ENCODE data around the gene TOP1. TPM values are rescaled to one million over a fixed set of nuclear protein-coding genes. Genes with fewer than 3 reads are reported as not detected.
"Not testable (repeated sequence)": the region's sequence is repeated elsewhere in the genome, so short reads cannot be mapped to it uniquely, and the experiment has no call there.

TOP1 gene
- total RNA-seq, 1 experiment from 2014 or later: 15.4 TPM

- not testable (repeated sequence) for H3K27ac ChIP-seq; H3K4me1 ChIP-seq (replicated peaks); H3K9me3 ChIP-seq (replicated peaks); H3K27me3 ChIP-seq (replicated peaks); H3K4me3 ChIP-seq; DNase-seq (ENCODE audit: low read depth in 1 of 2, low spot score in 2 of 2)
- peaks cover 94% of the 10 kb centered on the region for H3K36me3 ChIP-seq
Measured at GRCh38 chr20:41118159-41118558, 89.5 kb downstream of the TOP1 start.

- DNase-seq (ENCODE audit: low read depth in 1 of 2, low spot score in 2 of 2): no peak
- Histone ChIP-seq H3K27ac (no peak overlapping the region), H3K27me3 (replicated peaks) (no peaks in the 10 kb centered on the region), H3K4me1 (replicated peaks) (no peaks in the 10 kb centered on the region), H3K4me3 (no peak overlapping the region), H3K36me3 (peaks cover 94% of the 10 kb centered on the region), H3K9me3 (replicated peaks) (no peaks in the 10 kb centered on the region)
Measured at GRCh38 chr20:41118632-41119031, 90.0 kb downstream of the TOP1 start.

- peaks cover 91% of the 10 kb centered on the region for H3K36me3 ChIP-seq
- DNase-seq (ENCODE audit: low read depth in 1 of 2, low spot score in 2 of 2): no peak
- H3K9me3 ChIP-seq (replicated peaks): no peaks in the 10 kb centered on the region
- H3K4me1 ChIP-seq (replicated peaks): no peaks in the 10 kb centered on the region
- no peaks in the 10 kb centered on the region for H3K27me3 ChIP-seq (replicated peaks)
- H3K4me3 ChIP-seq: no peak overlapping the region
- no peak overlapping the region for H3K27ac ChIP-seq
Measured at GRCh38 chr20:41119614-41120561, 91.3 kb downstream of the TOP1 start.

DNA sequence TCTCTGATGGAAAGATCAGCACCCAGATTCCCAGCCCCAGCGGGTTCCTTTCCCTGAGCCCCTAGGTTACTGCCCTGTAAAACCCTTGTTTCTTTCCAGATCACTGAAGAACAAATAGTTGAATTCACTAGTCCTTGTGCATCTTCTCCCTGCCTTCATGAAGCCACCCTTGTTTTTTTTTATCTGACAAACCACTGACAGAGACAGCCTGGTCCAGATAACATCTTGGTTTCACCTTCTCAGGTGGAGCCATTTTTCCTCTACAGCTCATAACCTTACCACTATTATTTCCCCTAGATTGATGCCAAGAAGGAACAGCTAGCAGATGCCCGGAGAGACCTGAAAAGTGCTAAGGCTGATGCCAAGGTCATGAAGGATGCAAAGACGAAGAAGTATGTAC lies 92.8 kb downstream of the TOP1 start:
- Histone ChIP-seq H3K9me3 (replicated peaks) (no peaks in the 10 kb centered on the region), H3K27ac (no peak overlapping the region), H3K27me3 (replicated peaks) (no peaks in the 10 kb centered on the region), H3K4me3 (no peak overlapping the region), H3K36me3 (peaks cover 91% of the 10 kb centered on the region), H3K4me1 (replicated peaks) (no peaks in the 10 kb centered on the region)
- no peak for DNase-seq (ENCODE audit: low read depth in 1 of 2, low spot score in 2 of 2)

DNA sequence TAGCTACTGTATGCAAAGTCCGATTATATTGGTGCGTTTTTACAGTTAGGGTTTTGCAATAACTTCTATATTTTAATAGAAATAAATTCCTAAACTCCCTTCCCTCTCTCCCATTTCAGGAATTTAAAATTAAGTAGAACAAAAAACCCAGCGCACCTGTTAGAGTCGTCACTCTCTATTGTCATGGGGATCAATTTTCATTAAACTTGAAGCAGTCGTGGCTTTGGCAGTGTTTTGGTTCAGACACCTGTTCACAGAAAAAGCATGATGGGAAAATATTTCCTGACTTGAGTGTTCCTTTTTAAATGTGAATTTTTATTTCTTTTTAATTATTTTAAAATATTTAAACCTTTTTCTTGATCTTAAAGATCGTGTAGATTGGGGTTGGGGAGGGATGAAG lies 95.0 kb downstream of the TOP1 start:
- Histone ChIP-seq H3K27ac (no peak overlapping the region), H3K36me3 (peaks cover 81% of the 10 kb centered on the region), H3K4me3 (no peak overlapping the region), H3K27me3 (replicated peaks) (no peaks in the 10 kb centered on the region), H3K9me3 (replicated peaks) (no peaks in the 10 kb centered on the region), H3K4me1 (replicated peaks) (no peaks in the 10 kb centered on the region)
- peak in 1 of 2 experiments; percentile 5 for DNase-seq (ENCODE audit: low read depth in 1 of 2, low spot score in 2 of 2)

- Histone ChIP-seq H3K27ac (no peak overlapping the region), H3K4me3 (no peak overlapping the region), H3K27me3 (replicated peaks) (no peaks in the 10 kb centered on the region), H3K4me1 (replicated peaks) (no peaks in the 10 kb centered on the region), H3K9me3 (replicated peaks) (no peaks in the 10 kb centered on the region), H3K36me3 (peaks cover 71% of the 10 kb centered on the region)
- peak in 1 of 2 experiments; percentile 27 for DNase-seq (ENCODE audit: low read depth in 1 of 2, low spot score in 2 of 2)
Measured at GRCh38 chr20:41124451-41125094, 96.0 kb downstream of the TOP1 start.

DNA sequence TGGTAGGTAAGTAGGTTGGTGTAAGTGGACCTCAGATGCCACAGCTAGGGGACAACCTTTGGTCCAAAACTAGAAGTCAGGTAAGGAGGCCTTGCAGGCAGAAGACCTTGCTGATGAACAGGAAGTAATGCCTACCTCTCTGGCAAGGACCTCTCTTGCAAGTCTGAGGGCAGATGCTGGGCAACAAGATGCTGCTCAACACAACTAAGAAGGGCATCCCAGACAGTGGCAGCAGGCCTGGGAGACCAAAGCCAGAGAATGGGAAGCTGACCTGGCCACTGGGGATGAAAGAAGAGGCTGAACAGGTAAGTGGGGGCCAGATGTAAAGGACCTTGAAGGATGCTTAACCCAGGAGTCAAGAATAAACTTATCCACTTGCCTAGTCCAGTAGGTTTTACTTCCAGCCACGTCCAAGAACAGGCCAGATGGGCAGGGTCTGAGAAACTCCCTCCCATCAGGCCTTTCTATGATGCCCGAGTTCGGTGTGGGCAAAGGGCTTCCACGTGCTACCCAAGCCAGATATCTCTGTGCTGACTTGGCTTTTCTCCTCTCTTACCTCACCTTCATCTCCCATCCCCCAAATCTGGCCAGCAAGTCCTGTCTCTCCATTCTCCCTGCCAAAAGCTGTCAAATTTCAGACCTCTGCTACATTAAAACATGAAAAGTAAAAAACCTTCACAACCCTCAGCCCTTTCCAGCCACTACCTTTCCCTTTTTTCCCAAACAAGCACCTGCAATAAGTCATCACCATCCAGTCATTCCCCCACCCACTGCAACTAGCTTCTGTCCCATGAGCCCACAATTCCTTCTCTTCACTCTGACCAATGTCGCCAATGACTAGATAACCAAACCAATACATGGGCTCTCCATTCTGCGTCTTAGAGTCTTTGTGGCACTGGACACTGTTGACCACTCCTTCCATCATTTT lies 97.2 kb downstream of the TOP1 start:
- Histone ChIP-seq H3K27ac (no peak overlapping the region), H3K36me3 (peaks cover 59% of the 10 kb centered on the region), H3K9me3 (replicated peaks) (no peaks in the 10 kb centered on the region), H3K27me3 (replicated peaks) (no peaks in the 10 kb centered on the region), H3K4me1 (replicated peaks) (no peaks in the 10 kb centered on the region), H3K4me3 (no peak overlapping the region)
- peak in 1 of 2 experiments; percentile 30 for DNase-seq (ENCODE audit: low read depth in 1 of 2, low spot score in 2 of 2)

DNA sequence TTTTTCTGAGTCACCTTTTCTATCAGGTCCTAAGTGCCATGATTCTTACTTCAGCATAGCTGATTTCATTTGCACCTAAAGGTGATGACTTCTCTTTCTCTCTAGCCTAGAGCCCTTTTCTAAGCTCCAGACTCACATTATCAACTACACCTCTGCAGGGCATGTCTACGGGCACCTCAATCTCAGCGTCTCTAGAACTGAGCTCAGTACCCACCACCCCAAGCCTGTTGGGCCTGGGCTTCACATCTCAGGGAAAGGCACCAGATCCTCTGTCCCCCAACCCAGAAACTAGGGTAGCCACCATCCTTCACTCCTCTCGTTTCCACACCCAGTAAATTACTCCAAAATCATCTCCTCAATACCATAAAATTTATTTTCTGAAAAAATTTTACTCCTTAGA lies 98.1 kb downstream of the TOP1 start:
- peaks cover 50% of the 10 kb centered on the region for H3K36me3 ChIP-seq
- no peaks in the 10 kb centered on the region for H3K9me3 ChIP-seq (replicated peaks)
- DNase-seq (ENCODE audit: low read depth in 1 of 2, low spot score in 2 of 2): peak in 1 of 2 experiments; percentile 11
- no peaks in the 10 kb centered on the region for H3K4me1 ChIP-seq (replicated peaks)
- H3K27me3 ChIP-seq (replicated peaks): no peaks in the 10 kb centered on the region
- H3K4me3 ChIP-seq: no peak overlapping the region
- no peak overlapping the region for H3K27ac ChIP-seq

- H3K4me3 ChIP-seq; DNase-seq (ENCODE audit: low read depth in 1 of 2, low spot score in 2 of 2); H3K9me3 ChIP-seq (replicated peaks); H3K4me1 ChIP-seq (replicated peaks); H3K27me3 ChIP-seq (replicated peaks); H3K27ac ChIP-seq: not testable (repeated sequence)
- H3K36me3 ChIP-seq: peaks cover 35% of the 10 kb centered on the region
Measured at GRCh38 chr20:41128317-41128716, 99.7 kb downstream of the TOP1 start.

DNA sequence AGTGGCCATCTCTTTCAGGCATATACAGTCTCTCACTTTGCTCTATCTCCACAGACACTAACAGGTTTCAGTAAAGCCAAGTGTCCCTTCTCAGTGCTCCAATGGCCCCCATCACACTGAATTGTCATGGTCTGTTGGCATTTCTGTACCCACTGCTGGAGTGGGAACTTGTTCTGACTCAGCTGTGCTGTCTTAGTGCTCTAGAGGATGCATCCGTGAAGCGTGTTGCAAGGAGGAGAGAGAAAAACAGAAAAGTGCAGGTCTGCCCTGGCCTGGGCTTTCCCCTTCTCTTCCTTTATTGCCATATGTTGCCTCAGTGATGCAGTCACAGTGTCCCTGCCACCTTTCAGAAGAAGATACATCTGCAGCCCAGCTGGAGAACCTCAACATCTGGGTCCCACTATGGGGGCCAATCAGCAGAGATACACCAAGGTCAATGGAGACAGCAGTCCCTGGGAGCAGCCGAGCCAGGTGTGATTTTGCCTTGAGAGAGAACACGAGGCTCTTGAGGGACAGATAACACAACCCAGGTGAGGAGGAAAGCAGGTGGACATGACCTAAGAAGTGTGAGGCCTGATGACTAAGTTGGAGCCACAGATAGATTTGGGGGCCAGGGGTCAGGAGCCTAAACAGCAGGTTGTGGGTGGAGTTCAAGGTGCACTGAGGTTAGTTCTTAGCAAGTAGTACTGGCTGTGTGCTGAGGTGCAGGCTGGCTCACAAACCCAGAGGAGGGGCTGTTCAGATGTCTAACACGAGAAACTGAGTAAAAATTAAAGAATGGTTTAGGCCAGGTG lies 103.2 kb downstream of the TOP1 start:
- DNase-seq (ENCODE audit: low read depth in 1 of 2, low spot score in 2 of 2): peak in 1 of 2 experiments; percentile 21
- no peak overlapping the region for H3K27ac ChIP-seq

GRCh38 chr20:41132388-41132775 lies 103.8 kb downstream of the TOP1 start:
- not testable (repeated sequence) for H3K27ac ChIP-seq; DNase-seq (ENCODE audit: low read depth in 1 of 2, low spot score in 2 of 2); H3K27me3 ChIP-seq (replicated peaks); H3K4me3 ChIP-seq; H3K9me3 ChIP-seq (replicated peaks)
- peaks cover 11% of the 10 kb centered on the region for H3K36me3 ChIP-seq
- peaks cover 11% of the 10 kb centered on the region for H3K4me1 ChIP-seq (replicated peaks)

More for the DNA sequence above, 103.2 kb downstream of the TOP1 start:
- Histone ChIP-seq H3K36me3 (peaks cover 5% of the 10 kb centered on the region), H3K27me3 (replicated peaks) (no peaks in the 10 kb centered on the region), H3K4me1 (replicated peaks) (peaks cover 7% of the 10 kb centered on the region), H3K9me3 (replicated peaks) (no peaks in the 10 kb centered on the region), H3K4me3 (no peak overlapping the region)

DNA sequence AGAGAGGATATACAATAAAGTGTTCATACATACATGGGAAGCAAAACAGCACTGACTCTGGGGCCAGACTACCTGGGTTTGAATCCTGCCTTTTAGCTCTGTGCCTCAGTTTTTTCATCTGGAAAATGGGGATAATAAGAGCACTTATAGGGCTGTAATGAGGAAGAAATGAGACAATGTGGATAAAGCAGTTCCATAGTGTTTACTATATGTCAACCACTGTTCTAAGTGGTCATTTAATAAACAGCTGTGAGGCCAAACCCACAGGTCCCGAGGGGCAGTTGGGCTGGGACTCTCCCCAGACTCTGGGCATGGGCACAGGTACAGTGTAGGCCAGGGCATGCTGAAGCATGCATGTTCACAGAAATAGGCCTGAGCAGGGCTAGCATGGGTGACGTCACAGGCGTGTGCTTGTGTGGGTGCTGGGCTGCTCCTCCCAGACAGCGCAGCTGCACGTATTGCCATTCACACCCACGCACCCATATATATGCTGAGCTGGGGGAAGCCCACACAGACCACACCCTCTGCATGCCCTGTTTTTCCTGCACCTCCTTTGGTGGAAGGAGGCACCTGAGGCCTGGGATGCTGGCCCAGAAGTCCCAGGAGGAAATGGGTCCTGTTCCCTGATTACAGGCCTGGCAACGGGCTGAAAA lies 105.2 kb downstream of the TOP1 start:
- Histone ChIP-seq H3K36me3 (peaks cover 16% of the 10 kb centered on the region), H3K27me3 (replicated peaks) (no peaks in the 10 kb centered on the region), H3K4me3 (no peak overlapping the region), H3K9me3 (replicated peaks) (peaks cover 7% of the 10 kb centered on the region), H3K27ac (no peak overlapping the region), H3K4me1 (replicated peaks) (peaks cover 16% of the 10 kb centered on the region)
- DNase-seq (ENCODE audit: low read depth in 1 of 2, low spot score in 2 of 2): no peak

Data from SJSA1 (cell line).